Activated CD8-positive, alpha-beta memory T cell treated with anti-CD3 and anti-CD28 coated beads, Interleukin-2, amount 50 U/mL, for 24 hours (primary cell): Measurements from ENCODE around the gene KLHDC8B.

ENCODE experiments used
- DNase-seq: peaks from one replicate; pipeline ENCODE4 v3.0.0-alpha.2; 2020; ENCODE audit errors: extremely low read depth

KLHDC8B gene

GRCh38 chr3:49158792-49159191 is 12.6 kb upstream of the KLHDC8B start:
- no peak for DNase-seq

- no peak for DNase-seq
Observed at GRCh38 chr3:49161197-49161596, 10.2 kb upstream of the KLHDC8B start.

GRCh38 chr3:49161808-49162530 is 9.4 kb upstream of the KLHDC8B start:
- DNase-seq: no peak

GRCh38 chr3:49162751-49163419 is 8.5 kb upstream of the KLHDC8B start:
- DNase-seq: no peak

- DNase-seq: no peak
Observed at GRCh38 chr3:49163609-49164008, 7.8 kb upstream of the KLHDC8B start.

GRCh38 chr3:49164983-49165720 is 6.2 kb upstream of the KLHDC8B start:
- DNase-seq: no peak

- DNase-seq: peak; percentile 36
Observed at GRCh38 chr3:49165771-49166751, 5.3 kb upstream of the KLHDC8B start, which contains the start of gene CCDC71. Gene CCDC71, minus strand, starts transcription at chr3:49166331. Its CDS starts 2,123 bp downstream, at chr3:49164208.

- no peak for DNase-seq
Observed at GRCh38 chr3:49166752-49167556, 4.4 kb upstream of the KLHDC8B start.

GRCh38 chr3:49170744-49171118 is 667 bp upstream of the KLHDC8B start:
- no peak for DNase-seq

- DNase-seq: no peak
Observed at GRCh38 chr3:49171775-49172500, 540 bp downstream of the KLHDC8B start.

GRCh38 chr3:49172551-49173041 is 1.2 kb downstream of the KLHDC8B start:
- no peak for DNase-seq

GRCh38 chr3:49173116-49173791 is 1.9 kb downstream of the KLHDC8B start:
- no peak for DNase-seq

GRCh38 chr3:49173792-49174170 is 2.4 kb downstream of the KLHDC8B start:
- no peak for DNase-seq

- DNase-seq: no peak
Observed at GRCh38 chr3:49174397-49174985, 3.1 kb downstream of the KLHDC8B start.

- no peak for DNase-seq
Observed at GRCh38 chr3:49175530-49175929, 4.1 kb downstream of the KLHDC8B start.

- DNase-seq: no peak
Observed at GRCh38 chr3:49177073-49177472, 5.7 kb downstream of the KLHDC8B start.

- DNase-seq: no peak
Observed at GRCh38 chr3:49180116-49180515, 8.7 kb downstream of the KLHDC8B start.

GRCh38 chr3:49181351-49181750 is 10.0 kb downstream of the KLHDC8B start:
- DNase-seq: no peak

GRCh38 chr3:49182682-49183081 is 11.3 kb downstream of the KLHDC8B start:
- no peak for DNase-seq
